Glomerular endothelial cell (primary cell): ENCODE measurements around the gene GABRD. TPM values are rescaled to one million over a fixed set of nuclear protein-coding genes. Genes with fewer than 3 reads are reported as not detected.

Experiments
- DNase-seq: peaks from one replicate; pipeline ENCODE4 v3.0.0-alpha.2; 2011; ENCODE audit warnings: low read depth, low spot score; ENCODE audit errors: extremely low read depth
- total RNA-seq: library from RNA; depleted of rRNA; stranded (reverse); fragments of >200 nt; gene quantifications from 2 replicates; pipeline ENCODE4 v1.2.3, GENCODE V29; 2015

Gene GABRD
- total RNA-seq, 1 donor from 2014 or later = not detected

- DNase-seq = no peak
Measured at GRCh38 chr1:2052054-2052679, 33.0 kb downstream of the GABRD start.

- no peak for DNase-seq
Measured at GRCh38 chr1:2052756-2053155, 33.6 kb downstream of the GABRD start.

GRCh38 chr1:2053217-2053616 is 34.1 kb downstream of the GABRD start:
- DNase-seq = no peak

- no peak for DNase-seq
Measured at GRCh38 chr1:2053784-2054376, 34.7 kb downstream of the GABRD start.

GRCh38 chr1:2054560-2054959 is 35.4 kb downstream of the GABRD start:
- DNase-seq = no peak

- no peak for DNase-seq
Measured at GRCh38 chr1:2055911-2056575, 36.9 kb downstream of the GABRD start.

- no peak for DNase-seq
Measured at GRCh38 chr1:2056955-2057590, 37.9 kb downstream of the GABRD start.

- no peak for DNase-seq
Measured at GRCh38 chr1:2059290-2059953, 40.3 kb downstream of the GABRD start.

- no peak for DNase-seq
Measured at GRCh38 chr1:2060072-2060471, 40.9 kb downstream of the GABRD start.

GRCh38 chr1:2060535-2060934 is 41.4 kb downstream of the GABRD start:
- DNase-seq = no peak

- DNase-seq = no peak
Measured at GRCh38 chr1:2061065-2061778, 42.1 kb downstream of the GABRD start.

- no peak for DNase-seq
Measured at GRCh38 chr1:2065699-2066098, 46.6 kb downstream of the GABRD start.

GRCh38 chr1:2067393-2067792 is 48.2 kb downstream of the GABRD start:
- no peak for DNase-seq

GRCh38 chr1:2067981-2068380 is 48.8 kb downstream of the GABRD start:
- no peak for DNase-seq

- no peak for DNase-seq
Measured at GRCh38 chr1:2068951-2069350, 49.8 kb downstream of the GABRD start.

GRCh38 chr1:2070016-2070415 is 50.9 kb downstream of the GABRD start:
- no peak for DNase-seq

- DNase-seq = no peak
Measured at GRCh38 chr1:2070800-2071530, 51.8 kb downstream of the GABRD start.

GRCh38 chr1:2072109-2072806 is 53.1 kb downstream of the GABRD start:
- DNase-seq = no peak

GRCh38 chr1:2072891-2073290 is 53.7 kb downstream of the GABRD start:
- DNase-seq = no peak
